ENCODE measurements around the gene TOP3A.

DNA sequence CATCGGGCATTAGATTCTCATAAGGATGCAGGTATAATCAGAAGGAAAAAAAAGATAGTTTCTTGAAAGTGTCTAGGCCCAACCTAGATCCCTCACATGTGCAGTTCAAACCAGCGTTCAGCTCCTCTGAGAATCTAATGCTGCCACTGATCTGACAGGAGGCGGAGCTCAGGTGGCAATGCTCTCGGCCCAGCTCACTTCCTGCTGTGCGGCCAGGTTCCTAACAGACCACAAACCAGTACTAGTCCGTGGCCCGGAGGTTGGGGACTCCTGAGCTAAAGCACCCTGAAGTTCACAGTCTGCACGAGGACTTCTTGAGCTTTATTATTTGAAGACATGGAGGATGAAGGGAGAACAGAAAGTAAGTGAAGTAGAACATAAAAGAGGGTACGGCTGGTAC, 17.1 kb upstream of the TOP3A start:
- TF ChIP-seq, protein P1, sequence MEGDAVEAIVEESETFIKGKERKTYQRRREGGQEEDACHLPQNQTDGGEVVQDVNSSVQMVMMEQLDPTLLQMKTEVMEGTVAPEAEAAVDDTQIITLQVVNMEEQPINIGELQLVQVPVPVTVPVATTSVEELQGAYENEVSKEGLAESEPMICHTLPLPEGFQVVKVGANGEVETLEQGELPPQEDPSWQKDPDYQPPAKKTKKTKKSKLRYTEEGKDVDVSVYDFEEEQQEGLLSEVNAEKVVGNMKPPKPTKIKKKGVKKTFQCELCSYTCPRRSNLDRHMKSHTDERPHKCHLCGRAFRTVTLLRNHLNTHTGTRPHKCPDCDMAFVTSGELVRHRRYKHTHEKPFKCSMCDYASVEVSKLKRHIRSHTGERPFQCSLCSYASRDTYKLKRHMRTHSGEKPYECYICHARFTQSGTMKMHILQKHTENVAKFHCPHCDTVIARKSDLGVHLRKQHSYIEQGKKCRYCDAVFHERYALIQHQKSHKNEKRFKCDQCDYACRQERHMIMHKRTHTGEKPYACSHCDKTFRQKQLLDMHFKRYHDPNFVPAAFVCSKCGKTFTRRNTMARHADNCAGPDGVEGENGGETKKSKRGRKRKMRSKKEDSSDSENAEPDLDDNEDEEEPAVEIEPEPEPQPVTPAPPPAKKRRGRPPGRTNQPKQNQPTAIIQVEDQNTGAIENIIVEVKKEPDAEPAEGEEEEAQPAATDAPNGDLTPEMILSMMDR (optimal IDR thresholded peaks at IDR 0.05 in 1 of 3, IDR thresholded peaks at IDR 0.05 in 1 of 3, conservative IDR thresholded peaks at IDR 0.05 in 1 of 3; ENCODE audit: extremely low read depth in 1 of 3, insufficient read depth in 2 of 3, low read length in 3 of 3): no peak
- TF ChIP-seq EZH2 (IDR thresholded peaks at IDR 0.05; ENCODE audit: low read length): no peak

Measured in keratinocyte (primary cell).